Activated T-helper 17 cell treated with anti-CD3 and anti-CD28 coated beads, Interleukin-2, amount 50 U/mL, for 72 hours (primary cell): ENCODE data around the gene CNDP1. TPM values are rescaled to one million over a fixed set of nuclear protein-coding genes. Genes with fewer than 3 reads are reported as not detected.

Experiments used
- ATAC-seq: fragments of 150-1000 bp; cut with Tn5 transposase; replicated peaks from 2 replicates; pipeline ENCODE4 v1.10.0; 2021; ENCODE audit warnings: mild to moderate bottlenecking, moderate library complexity
- H3K27ac Mint-ChIP-seq: one replicate; pipeline ENCODE4 v1.8.0; 2022; ENCODE audit warnings: mixed read lengths
- H3K27me3 Mint-ChIP-seq: one replicate; pipeline ENCODE4 v1.8.0; 2022; ENCODE audit warnings: mixed read lengths
- H3K36me3 Mint-ChIP-seq: one replicate; pipeline ENCODE4 v1.8.0; 2022; ENCODE audit warnings: low read depth, mild to moderate bottlenecking, mixed read lengths
- H3K4me1 Mint-ChIP-seq: one replicate; pipeline ENCODE4 v1.8.0; 2022; ENCODE audit warnings: mixed read lengths
- H3K4me3 Mint-ChIP-seq: one replicate; pipeline ENCODE4 v1.8.0; 2022; ENCODE audit warnings: mild to moderate bottlenecking, mixed read lengths
- H3K9me3 Mint-ChIP-seq: one replicate; pipeline ENCODE4 v1.8.0; 2022; ENCODE audit warnings: mixed read lengths
- total RNA-seq, 2 donors: library from RNA; stranded (reverse); gene quantifications; one replicate each; pipeline ENCODE4 v1.2.3, GENCODE V29; 2022

The CNDP1 gene
- total RNA-seq, 2 donors from 2014 or later = 0.26 TPM; not detected in 1

DNA sequence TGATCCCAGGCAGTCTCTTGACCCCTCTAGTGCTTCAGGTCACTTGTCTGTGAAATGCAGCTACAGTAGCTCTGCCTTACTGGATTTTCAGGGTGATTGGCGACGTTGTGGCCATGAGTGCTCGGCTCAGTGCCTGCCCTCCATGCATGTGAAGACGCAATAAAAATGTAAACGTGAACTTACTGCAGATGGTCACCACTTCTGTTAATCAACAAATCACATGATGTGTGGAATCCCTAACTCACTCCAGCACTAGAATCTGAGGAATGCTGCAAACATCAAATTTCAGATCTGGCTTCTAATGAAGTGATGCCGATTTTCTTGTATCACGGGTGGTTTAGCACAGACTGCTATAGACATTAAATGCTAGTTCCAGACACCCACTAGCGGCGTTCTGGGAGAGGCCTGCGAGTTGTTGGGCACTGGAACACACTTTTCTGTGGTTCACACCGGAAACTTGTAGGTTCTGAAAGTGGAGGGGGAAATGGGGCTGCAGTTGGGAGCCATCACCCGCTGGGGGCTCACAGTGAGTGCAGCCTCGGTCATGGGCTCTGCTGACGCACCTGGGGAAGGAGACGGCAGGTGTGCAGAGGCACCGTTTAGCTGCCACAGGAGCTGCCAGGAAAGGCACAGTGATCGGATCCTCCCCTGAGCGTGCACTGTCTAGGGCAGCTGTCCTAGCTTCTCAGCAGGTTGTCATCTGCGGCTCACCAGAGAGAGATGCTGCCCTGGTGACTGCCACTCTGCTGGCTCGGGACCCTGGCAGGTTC, 6.5 kb downstream of the CNDP1 start:
- no peaks in the 10 kb centered on the region for H3K36me3 Mint-ChIP-seq
- H3K27ac Mint-ChIP-seq = no peak overlapping the region
- no peak for ATAC-seq

GRCh38 chr18:74541703-74542555, 7.6 kb downstream of the CNDP1 start:
- no peak for ATAC-seq
- Mint-ChIP-seq H3K4me3 (no peak overlapping the region), H3K27ac (no peak overlapping the region), H3K9me3 (no peaks in the 10 kb centered on the region), H3K4me1 (no peaks in the 10 kb centered on the region), H3K27me3 (peaks cover 3% of the 10 kb centered on the region), H3K36me3 (no peaks in the 10 kb centered on the region)

More for the DNA sequence above, 6.5 kb downstream of the CNDP1 start:
- Mint-ChIP-seq H3K9me3 (no peaks in the 10 kb centered on the region), H3K4me1 (no peaks in the 10 kb centered on the region), H3K27me3 (peaks cover 3% of the 10 kb centered on the region), H3K4me3 (no peak overlapping the region)

GRCh38 chr18:74544898-74545297, 10.6 kb downstream of the CNDP1 start:
- no peak overlapping the region for H3K27ac Mint-ChIP-seq
- H3K4me3 Mint-ChIP-seq = no peak overlapping the region
- H3K9me3 Mint-ChIP-seq = no peaks in the 10 kb centered on the region
- H3K4me1 Mint-ChIP-seq = no peaks in the 10 kb centered on the region
- ATAC-seq = no peak
- peaks cover 3% of the 10 kb centered on the region for H3K27me3 Mint-ChIP-seq
- no peaks in the 10 kb centered on the region for H3K36me3 Mint-ChIP-seq

DNA sequence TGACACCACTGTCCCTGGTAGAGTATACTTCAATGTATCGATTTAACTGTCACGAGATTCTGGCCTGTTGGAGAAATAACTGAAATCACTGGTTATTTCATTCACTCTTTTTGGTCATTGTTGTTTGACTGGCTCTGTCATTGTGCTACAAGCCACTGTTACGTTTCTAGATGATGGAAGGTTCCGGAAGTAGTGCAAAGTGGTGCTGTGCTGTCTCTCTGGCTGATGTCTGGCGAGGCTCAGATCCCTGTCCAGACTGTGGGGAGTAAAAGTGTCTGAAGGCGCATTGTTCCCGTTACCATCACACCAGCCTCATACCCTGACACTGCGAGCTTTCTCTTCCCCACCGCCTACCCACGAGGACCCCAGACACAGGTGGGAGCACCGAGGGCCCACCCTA, 11.7 kb downstream of the CNDP1 start:
- no peak for ATAC-seq
- Mint-ChIP-seq H3K27me3 (peaks cover 3% of the 10 kb centered on the region), H3K4me3 (no peak overlapping the region), H3K36me3 (no peaks in the 10 kb centered on the region), H3K9me3 (no peaks in the 10 kb centered on the region), H3K27ac (no peak overlapping the region), H3K4me1 (no peaks in the 10 kb centered on the region)

DNA sequence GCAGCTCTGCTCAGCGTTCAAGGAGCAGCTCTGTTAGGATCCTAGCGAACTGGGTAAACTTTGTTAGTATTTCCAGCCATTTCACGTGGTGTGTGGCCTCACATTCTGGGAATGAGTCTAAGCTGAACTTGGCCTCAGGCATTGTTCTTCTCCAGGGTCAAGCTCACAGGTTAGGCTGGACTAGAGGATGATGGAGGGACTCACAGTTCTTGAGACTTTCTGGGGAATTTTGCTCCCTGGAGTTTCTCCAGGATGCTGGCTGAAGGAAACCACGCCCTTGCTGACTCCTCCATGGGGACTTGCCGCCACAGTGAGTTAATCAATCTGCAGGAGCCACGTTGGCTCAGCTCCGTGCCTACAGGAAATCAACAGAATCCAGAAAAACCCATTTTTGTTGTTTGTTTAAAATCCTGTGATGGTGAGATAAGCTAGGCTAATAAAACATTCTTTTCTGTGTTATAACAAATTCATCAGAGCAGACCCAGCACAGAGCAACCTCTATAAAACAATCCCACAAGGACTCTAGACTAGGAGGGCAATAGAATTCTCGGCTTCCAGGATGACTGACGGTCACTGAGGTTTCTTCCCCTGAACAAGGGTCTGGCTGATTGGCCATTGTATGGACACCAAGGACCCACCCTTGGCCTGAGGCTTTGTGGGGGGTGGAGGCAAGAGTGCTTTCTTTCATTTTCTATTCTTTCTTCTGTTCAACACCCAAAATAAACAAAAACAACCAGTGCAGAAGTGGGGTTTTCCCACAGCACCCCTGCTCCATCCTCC, 12.6 kb downstream of the CNDP1 start:
- H3K27ac Mint-ChIP-seq = no peak overlapping the region
- ATAC-seq = no peak

DNA sequence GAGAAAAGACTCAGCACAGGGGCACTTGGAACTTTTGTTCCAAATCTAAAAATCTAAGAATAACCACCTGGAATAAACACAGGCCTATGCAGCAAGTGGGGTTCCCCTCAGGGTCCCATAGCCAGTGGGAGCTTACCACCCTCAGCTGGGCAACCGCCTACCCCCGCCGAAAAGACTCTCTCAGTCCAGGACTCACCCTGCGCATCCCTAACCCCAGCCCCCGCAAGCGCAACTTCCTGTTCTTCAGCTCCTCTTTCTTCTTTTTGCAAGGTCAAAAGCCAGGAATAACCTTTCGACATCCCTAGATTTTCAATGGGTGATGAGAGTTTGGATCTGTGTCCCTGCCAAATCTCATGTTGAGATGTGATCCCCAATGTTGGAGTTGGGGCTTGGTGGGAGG, 13.6 kb downstream of the CNDP1 start:
- no peak overlapping the region for H3K4me3 Mint-ChIP-seq
- no peak for ATAC-seq
- peaks cover 3% of the 10 kb centered on the region for H3K27me3 Mint-ChIP-seq
- no peaks in the 10 kb centered on the region for H3K4me1 Mint-ChIP-seq
- H3K27ac Mint-ChIP-seq = no peak overlapping the region
- H3K9me3 Mint-ChIP-seq = no peaks in the 10 kb centered on the region
- no peaks in the 10 kb centered on the region for H3K36me3 Mint-ChIP-seq

More for the DNA sequence above, 12.6 kb downstream of the CNDP1 start:
- no peaks in the 10 kb centered on the region for H3K4me1 Mint-ChIP-seq
- no peaks in the 10 kb centered on the region for H3K9me3 Mint-ChIP-seq
- no peaks in the 10 kb centered on the region for H3K36me3 Mint-ChIP-seq
- H3K27me3 Mint-ChIP-seq = peaks cover 3% of the 10 kb centered on the region
- no peak overlapping the region for H3K4me3 Mint-ChIP-seq

DNA sequence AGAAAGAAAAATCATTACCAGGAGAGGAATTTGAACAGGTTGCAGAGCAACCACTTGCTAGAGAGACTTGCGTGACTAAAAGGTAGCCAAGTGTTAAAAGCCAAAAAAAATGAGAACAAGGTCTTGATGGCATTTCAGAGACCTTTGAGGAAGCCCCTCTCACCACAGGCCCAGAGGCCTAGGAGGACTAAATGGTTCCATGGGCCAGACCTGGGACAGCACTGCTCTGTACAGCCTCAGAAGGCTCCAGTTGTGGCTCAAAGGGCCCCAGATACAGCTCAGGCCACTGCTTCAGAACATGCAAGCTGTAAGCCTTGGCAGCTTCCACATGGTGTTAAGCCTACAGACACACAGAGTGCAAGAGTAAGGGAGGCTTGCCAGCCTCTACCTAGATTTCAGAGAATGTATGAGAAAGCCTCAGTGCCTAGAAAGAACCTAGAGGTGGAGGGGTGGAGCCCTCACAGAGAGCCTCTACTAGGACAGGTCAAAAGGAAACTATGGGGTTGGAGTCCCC, 15.3 kb downstream of the CNDP1 start:
- Mint-ChIP-seq H3K9me3 (no peaks in the 10 kb centered on the region), H3K27ac (no peak overlapping the region), H3K4me1 (no peaks in the 10 kb centered on the region), H3K27me3 (peaks cover 10% of the 10 kb centered on the region), H3K36me3 (no peaks in the 10 kb centered on the region), H3K4me3 (no peak overlapping the region)
- no peak for ATAC-seq

GRCh38 chr18:74550886-74551285, 16.6 kb downstream of the CNDP1 start:
- ATAC-seq = no peak
- H3K27me3 Mint-ChIP-seq = peaks cover 8% of the 10 kb centered on the region
- H3K4me3 Mint-ChIP-seq = no peak overlapping the region
- H3K27ac Mint-ChIP-seq = no peak overlapping the region
- no peaks in the 10 kb centered on the region for H3K4me1 Mint-ChIP-seq
- H3K9me3 Mint-ChIP-seq = no peaks in the 10 kb centered on the region
- no peaks in the 10 kb centered on the region for H3K36me3 Mint-ChIP-seq

GRCh38 chr18:74551452-74551851, 17.2 kb downstream of the CNDP1 start:
- Mint-ChIP-seq H3K27ac (no peak overlapping the region), H3K9me3 (no peaks in the 10 kb centered on the region), H3K4me1 (no peaks in the 10 kb centered on the region), H3K4me3 (no peak overlapping the region), H3K36me3 (no peaks in the 10 kb centered on the region), H3K27me3 (peaks cover 8% of the 10 kb centered on the region)
- no peak for ATAC-seq

DNA sequence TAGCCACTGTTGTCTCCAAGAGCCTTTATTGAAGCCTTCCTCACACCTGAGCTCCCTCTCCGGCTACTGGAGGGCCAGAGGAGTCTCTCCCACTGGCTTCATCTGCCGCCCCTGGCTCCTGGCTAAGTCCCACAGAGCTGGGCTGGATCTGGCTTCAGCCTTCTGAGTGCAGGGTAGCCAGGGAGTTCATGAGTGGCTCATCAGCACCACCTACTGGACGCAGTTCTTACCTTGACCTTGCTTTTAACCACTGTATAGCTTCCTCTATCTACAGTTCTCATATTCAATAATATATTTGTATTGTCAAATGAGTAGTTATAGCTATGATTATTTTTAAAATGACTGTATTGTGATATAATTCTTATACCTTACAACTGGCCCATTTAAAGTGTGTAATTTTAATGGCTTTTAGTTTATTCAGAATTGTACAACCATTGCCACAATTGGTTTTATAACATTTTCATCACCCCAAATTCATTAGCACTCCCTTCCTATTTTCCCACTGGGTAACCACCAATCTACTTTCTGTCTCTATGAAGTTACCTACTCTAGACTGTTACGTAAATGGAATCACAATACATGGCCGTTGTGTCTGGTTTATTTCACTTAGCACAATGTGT, 17.7 kb downstream of the CNDP1 start:
- no peaks in the 10 kb centered on the region for H3K36me3 Mint-ChIP-seq
- H3K27ac Mint-ChIP-seq = no peak overlapping the region
- H3K4me1 Mint-ChIP-seq = no peaks in the 10 kb centered on the region
- no peaks in the 10 kb centered on the region for H3K9me3 Mint-ChIP-seq
- no peak overlapping the region for H3K4me3 Mint-ChIP-seq
- ATAC-seq = peak; percentile 97
- peaks cover 8% of the 10 kb centered on the region for H3K27me3 Mint-ChIP-seq

DNA sequence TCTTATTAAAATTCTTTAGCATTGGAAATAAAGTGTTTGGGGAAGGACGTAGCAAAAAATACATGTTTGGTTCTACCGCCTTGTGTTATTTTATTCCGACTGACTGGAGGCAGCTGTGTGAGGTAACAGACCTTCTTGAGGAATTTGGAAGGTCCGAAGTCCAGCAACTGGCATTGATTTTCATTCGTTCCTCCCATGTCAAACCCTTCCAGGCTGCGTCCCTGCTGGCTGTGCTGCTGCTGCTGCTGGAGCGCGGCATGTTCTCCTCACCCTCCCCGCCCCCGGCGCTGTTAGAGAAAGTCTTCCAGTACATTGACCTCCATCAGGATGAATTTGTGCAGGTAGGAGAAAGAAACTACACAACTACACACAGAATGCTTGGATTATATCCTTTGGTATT, 21.8 kb downstream of the CNDP1 start:
- ATAC-seq = no peak
- no peaks in the 10 kb centered on the region for H3K36me3 Mint-ChIP-seq
- peaks cover 13% of the 10 kb centered on the region for H3K27me3 Mint-ChIP-seq
- no peaks in the 10 kb centered on the region for H3K9me3 Mint-ChIP-seq
- H3K27ac Mint-ChIP-seq = no peak overlapping the region
- no peak overlapping the region for H3K4me3 Mint-ChIP-seq
- no peaks in the 10 kb centered on the region for H3K4me1 Mint-ChIP-seq

DNA sequence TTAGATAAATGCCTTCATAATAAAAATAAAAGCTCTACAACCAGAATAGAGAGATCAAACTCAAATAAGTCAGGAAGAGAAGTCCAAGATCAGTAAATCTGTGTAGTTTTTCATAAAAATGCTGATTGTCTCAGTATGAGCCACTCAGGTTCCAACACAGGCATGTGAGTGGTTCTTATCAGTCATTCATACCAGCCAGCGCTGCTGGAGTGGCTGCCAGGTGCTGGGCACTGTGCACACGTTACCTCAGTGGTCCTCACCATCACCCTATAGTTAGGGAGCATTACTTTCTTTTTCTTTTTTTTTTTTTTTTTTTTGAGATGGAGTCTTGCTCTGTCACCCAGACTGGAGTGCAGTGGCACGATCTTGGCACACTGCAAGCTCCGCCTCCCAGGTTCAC, 23.8 kb downstream of the CNDP1 start:
- Mint-ChIP-seq H3K27ac (no peak overlapping the region), H3K9me3 (no peaks in the 10 kb centered on the region), H3K36me3 (no peaks in the 10 kb centered on the region), H3K4me1 (no peaks in the 10 kb centered on the region), H3K27me3 (peaks cover 13% of the 10 kb centered on the region), H3K4me3 (no peak overlapping the region)
- no peak for ATAC-seq

GRCh38 chr18:74562131-74562730, 27.9 kb downstream of the CNDP1 start:
- Mint-ChIP-seq H3K4me3 (no peak overlapping the region), H3K27ac (no peak overlapping the region), H3K9me3 (no peaks in the 10 kb centered on the region), H3K4me1 (no peaks in the 10 kb centered on the region), H3K36me3 (no peaks in the 10 kb centered on the region), H3K27me3 (peaks cover 5% of the 10 kb centered on the region)
- no peak for ATAC-seq

- no peak overlapping the region for H3K27ac Mint-ChIP-seq
- H3K36me3 Mint-ChIP-seq = no peaks in the 10 kb centered on the region
- peaks cover 3% of the 10 kb centered on the region for H3K27me3 Mint-ChIP-seq
- no peaks in the 10 kb centered on the region for H3K4me1 Mint-ChIP-seq
- ATAC-seq = no peak
- no peak overlapping the region for H3K4me3 Mint-ChIP-seq
- H3K9me3 Mint-ChIP-seq = no peaks in the 10 kb centered on the region
Measured at GRCh38 chr18:74562775-74563174, 28.5 kb downstream of the CNDP1 start.
